Gastroesophageal sphincter (tissue), 3 donors: ENCODE measurements around the gene FAM193A.

Experiments
- CTCF ChIP-seq, 4 experiments: fragments of 200-600 bp in 2 of 4; fragments of 450-650 bp in 2 of 4; sonication (generic) in 1 of 4; IDR thresholded peaks; one replicate each; pipeline ENCODE4 v1.5.1; 2017 to 2019; ENCODE audit warnings: antibody characterized with exemption in 4 of 4, mild to moderate bottlenecking in 2 of 4, moderate library complexity in 2 of 4
- EP300 ChIP-seq: sonication (generic); formaldehyde crosslinking; IDR thresholded peaks from one replicate; pipeline ENCODE4 v1.6.1; 2017; ENCODE audit warnings: antibody characterized with exemption, mild to moderate bottlenecking
- POLR2A ChIP-seq, 2 donors: fragments of 450-650 bp; IDR thresholded peaks; one replicate each; pipeline ENCODE4 v1.6.1; 2017; ENCODE audit warnings: antibody characterized with exemption in 2 of 2, mild to moderate bottlenecking in 2 of 2, moderate library complexity in 1 of 2

- TF ChIP-seq CTCF (IDR thresholded peaks at IDR 0.05) (no peak), POLR2A (IDR thresholded peaks at IDR 0.05) (no peak), EP300 (no peak)
Measured at GRCh38 chr4:2767046-2767704, 230.7 kb downstream of the FAM193A start.
